PC-3 (cell line): Measurements from ENCODE around the gene MAD1L1.

Experiments used
- EZH2 ChIP-seq: fragments of 300-600 bp; sonication (generic); IDR thresholded peaks from one replicate; pipeline ENCODE4 v1.6.1; 2017; ENCODE audit warnings: antibody characterized with exemption, mild to moderate bottlenecking, low read length; ENCODE audit not compliant: unreplicated experiment
- TF ChIP-seq, protein P1 (sequence below): fragments of 300-600 bp; sonication (generic); conservative IDR thresholded peaks from 2 replicates; pipeline ENCODE4 v1.5.1; 2017; ENCODE audit warnings: antibody characterized with exemption, low read depth, mild to moderate bottlenecking, low read length

DNA sequence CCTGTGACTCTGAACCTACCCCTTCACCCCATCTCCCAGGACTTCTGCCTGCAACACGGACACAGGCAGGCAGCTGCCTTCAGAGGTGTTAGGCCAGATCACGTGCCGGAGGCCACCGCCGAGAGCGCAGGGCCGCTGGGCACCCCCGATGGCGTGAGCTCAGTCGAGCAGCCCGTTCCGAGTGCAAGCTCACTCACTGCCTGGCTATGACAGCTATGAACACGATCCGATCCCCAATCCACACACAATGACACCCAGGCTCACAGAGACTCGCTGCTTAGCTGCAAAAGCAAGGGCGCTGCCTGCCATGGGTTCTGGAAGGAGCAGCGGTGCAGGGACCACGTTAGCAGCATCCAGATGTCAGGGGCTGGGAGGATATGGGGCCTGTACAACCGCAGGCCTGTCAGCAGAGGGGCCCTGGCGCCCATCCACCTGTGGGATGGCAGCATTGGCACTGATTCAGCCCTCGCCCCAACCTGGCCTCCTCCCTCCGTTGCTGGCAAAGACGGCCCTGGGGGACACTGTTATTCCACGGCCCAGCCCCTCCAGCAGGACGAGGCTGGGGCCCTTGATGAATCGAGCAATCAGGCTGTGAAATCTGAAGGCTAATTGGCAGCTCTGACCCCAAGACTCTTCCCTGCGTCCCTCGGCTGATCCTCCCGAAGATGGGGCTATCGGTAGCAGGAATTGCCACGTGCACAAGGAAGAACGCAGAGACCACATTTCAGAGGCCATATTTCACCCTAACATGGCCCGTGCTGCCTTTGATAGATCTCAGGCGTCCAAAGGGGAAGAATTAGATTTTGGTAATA is 332.6 kb downstream of the MAD1L1 start:
- TF ChIP-seq, protein P1, sequence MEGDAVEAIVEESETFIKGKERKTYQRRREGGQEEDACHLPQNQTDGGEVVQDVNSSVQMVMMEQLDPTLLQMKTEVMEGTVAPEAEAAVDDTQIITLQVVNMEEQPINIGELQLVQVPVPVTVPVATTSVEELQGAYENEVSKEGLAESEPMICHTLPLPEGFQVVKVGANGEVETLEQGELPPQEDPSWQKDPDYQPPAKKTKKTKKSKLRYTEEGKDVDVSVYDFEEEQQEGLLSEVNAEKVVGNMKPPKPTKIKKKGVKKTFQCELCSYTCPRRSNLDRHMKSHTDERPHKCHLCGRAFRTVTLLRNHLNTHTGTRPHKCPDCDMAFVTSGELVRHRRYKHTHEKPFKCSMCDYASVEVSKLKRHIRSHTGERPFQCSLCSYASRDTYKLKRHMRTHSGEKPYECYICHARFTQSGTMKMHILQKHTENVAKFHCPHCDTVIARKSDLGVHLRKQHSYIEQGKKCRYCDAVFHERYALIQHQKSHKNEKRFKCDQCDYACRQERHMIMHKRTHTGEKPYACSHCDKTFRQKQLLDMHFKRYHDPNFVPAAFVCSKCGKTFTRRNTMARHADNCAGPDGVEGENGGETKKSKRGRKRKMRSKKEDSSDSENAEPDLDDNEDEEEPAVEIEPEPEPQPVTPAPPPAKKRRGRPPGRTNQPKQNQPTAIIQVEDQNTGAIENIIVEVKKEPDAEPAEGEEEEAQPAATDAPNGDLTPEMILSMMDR: no peak
- no peak for TF ChIP-seq EZH2
